Measurements from ENCODE around the gene NPAT. TPM values are rescaled to one million over a fixed set of nuclear protein-coding genes. Genes with fewer than 3 reads are reported as not detected.

Gene NPAT
- total and polyA plus RNA-seq, 10 of the 15 experiments (the other 5 are each of a cell fraction or from before 2014, with no cell fraction given), result 7.5 to 32.8 (median 20.1) TPM

DNA sequence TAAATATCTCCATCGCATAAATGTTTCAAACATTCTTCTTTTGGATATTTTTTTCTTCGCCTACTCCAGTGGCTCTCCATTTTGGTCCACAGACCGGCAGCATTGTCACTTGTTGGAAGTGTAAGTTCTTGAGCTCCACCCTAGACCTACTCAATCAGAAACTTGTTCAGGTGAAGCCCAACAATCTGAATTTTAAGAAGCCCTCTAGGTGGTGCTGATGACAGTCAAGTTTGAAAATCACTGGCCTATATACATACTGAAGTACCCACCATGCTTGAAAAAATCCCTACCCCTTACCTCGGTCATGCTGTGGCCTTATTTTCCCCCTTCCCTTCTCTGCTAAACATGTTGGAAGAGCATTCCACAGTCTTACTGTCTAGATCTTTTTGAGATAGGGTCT is 111.3 kb downstream of the NPAT start:
- ChIA-PET POLR2A (interaction anchor here (1.4 kb wide), 1 partner anchor 107 kb away, joined by 3 read pairs; no protein-coding TSS in a partner anchor), CTCF (interaction anchor here (0.7 to 1.8 kb wide), 4 partner anchors 13 to 543 kb away, joined by 3 to 4 read pairs (median 4); no protein-coding TSS in a partner anchor), RAD21 (ENCODE audit: unreplicated experiment) (no interaction called here), SMC1A (ENCODE audit: uncharacterized antibody, unreplicated experiment) (interaction anchor here (0.7 to 2.0 kb wide), 3 partner anchors 100 to 539 kb away, joined by 3 to 5 read pairs (median 3); no protein-coding TSS in a partner anchor)
- FAIRE-seq (no peak), ATAC-seq (peak; percentile 75), DNase-seq (ENCODE audit: low read depth, low spot score) (no peak)
- intact Hi-C loops (cut with micrococcal nuclease; ENCODE audit: unreplicated experiment), result no loop called here
- Histone ChIP-seq H3K36me3 (ENCODE audit: control insufficient read depth in 2 of 2, insufficient read depth in 2 of 2, low read length in 1 of 2) (no peaks in the 10 kb centered on the region; a peak in 1 of 4 replicates), H3K79me2 (ENCODE audit: control insufficient read depth, insufficient read depth, low read length) (no peaks in the 10 kb centered on the region), H2AFZ (ENCODE audit: control insufficient read depth, low read depth, low read length) (no peak overlapping the region), H4K20me1 (ENCODE audit: control insufficient read depth, insufficient read depth) (no peaks in the 10 kb centered on the region), H3K27me3 (replicated peaks in 1 of 2; ENCODE audit: control insufficient read depth in 2 of 2, insufficient read depth in 2 of 2, low read length in 1 of 2) (no peaks in the 10 kb centered on the region), H3K9me3 (replicated peaks; ENCODE audit: control insufficient read depth, insufficient read depth, low read length) (no peaks in the 10 kb centered on the region), H3K27ac (ENCODE audit: control insufficient read depth, insufficient read depth) (no peak overlapping the region), H3K9ac (ENCODE audit: control insufficient read depth, insufficient read depth, low read length) (no peak overlapping the region), H3K4me2 (ENCODE audit: control insufficient read depth, insufficient read depth) (no peak overlapping the region), H3K4me3 (no peak overlapping the region), H3K4me1 (ENCODE audit: control insufficient read depth, insufficient read depth, low read length) (no peaks in the 10 kb centered on the region)
- 84% methylated on average over 4 of the region's 4 CpGs for WGBS (ENCODE audit: insufficient coverage, insufficient replicate concordance, low lambda C conversion rate, missing lambda C conversion rate)
- in situ Hi-C loops (cut with MboI), result no loop called here
- BruUV-seq (replicated peaks), result no TSS peak
- TF ChIP-seq SREBF2 (IDR thresholded peaks at IDR 0.05; ENCODE audit: low read length) (no peak), NR2C2 (IDR thresholded peaks at IDR 0.05; ENCODE audit: borderline replicate concordance, control insufficient read depth, insufficient read length, low read depth) (no peak), BMI1 (IDR thresholded peaks at IDR 0.05; ENCODE audit: borderline replicate concordance) (no peak), NBN (IDR thresholded peaks at IDR 0.05) (no peak), DPF2 (IDR thresholded peaks at IDR 0.05) (no peak), KDM1A (IDR thresholded peaks at IDR 0.05; ENCODE audit: borderline replicate concordance) (no peak), YY1 (IDR thresholded peaks at IDR 0.05; ENCODE audit: low read depth, low read length) (no peak)
- TF ChIP-seq, protein P1, sequence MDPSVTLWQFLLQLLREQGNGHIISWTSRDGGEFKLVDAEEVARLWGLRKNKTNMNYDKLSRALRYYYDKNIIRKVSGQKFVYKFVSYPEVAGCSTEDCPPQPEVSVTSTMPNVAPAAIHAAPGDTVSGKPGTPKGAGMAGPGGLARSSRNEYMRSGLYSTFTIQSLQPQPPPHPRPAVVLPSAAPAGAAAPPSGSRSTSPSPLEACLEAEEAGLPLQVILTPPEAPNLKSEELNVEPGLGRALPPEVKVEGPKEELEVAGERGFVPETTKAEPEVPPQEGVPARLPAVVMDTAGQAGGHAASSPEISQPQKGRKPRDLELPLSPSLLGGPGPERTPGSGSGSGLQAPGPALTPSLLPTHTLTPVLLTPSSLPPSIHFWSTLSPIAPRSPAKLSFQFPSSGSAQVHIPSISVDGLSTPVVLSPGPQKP (IDR thresholded peaks at IDR 0.05; ENCODE audit: low read depth, low read length), result no peak

Small RNA genes lying within 50 kb of the gene (small RNA-seq; reads per million reads assigned to genes)
- not detected for gene RF00019

Other genes starting within 250 kb of the NPAT start
- gene CUL5, start 213.7 kb downstream of the NPAT start, total RNA-seq (2014; rRNA removed), result 16.8 and 18.2 TPM in 2 replicates
- 25.1 and 25.2 TPM in 2 replicates for gene CUL5, start 213.7 kb downstream of the NPAT start, total RNA-seq (2014; rRNA removed; fragmentation: Illumina TruSeq; extraction: Trizol)
- 31.0 and 33.4 TPM in 2 replicates for gene CUL5, start 213.7 kb downstream of the NPAT start, total RNA-seq (2021)
- 17.9 and 37.3 TPM in 2 replicates for gene CUL5, start 213.7 kb downstream of the NPAT start, polyA plus RNA-seq (2011; rRNA removed)
- 18.6 and 28.9 TPM in 2 replicates for gene CUL5, start 213.7 kb downstream of the NPAT start, polyA plus RNA-seq (2014; fragmentation: Illumina TruSeq; extraction: Trizol)
- 10 to 100 TPM in 1 of 2 experiments, 1 to 10 TPM in 1; 9.1 to 11.8 TPM for gene CUL5, start 213.7 kb downstream of the NPAT start, polyA plus RNA-seq (2014; fragmentation: Nextera tagmentation; extraction: Ambion mirVana)
- gene CUL5, start 213.7 kb downstream of the NPAT start, polyA plus RNA-seq (2014; rRNA removed), result 10.4 and 12.4 TPM in 2 replicates
- gene CUL5, start 213.7 kb downstream of the NPAT start, polyA plus RNA-seq (2016; fragmentation: Nextera tagmentation; extraction: Ambion mirVana), result 10 to 100 TPM; 28.5 to 37.6 TPM
- gene ACAT1, start 101.1 kb downstream of the NPAT start, total RNA-seq (2014; rRNA removed), result 75.9 and 80.8 TPM in 2 replicates
- gene ACAT1, start 101.1 kb downstream of the NPAT start, total RNA-seq (2014; rRNA removed; fragmentation: Illumina TruSeq; extraction: Trizol), result 88.9 and 91.5 TPM in 2 replicates
- 57.1 and 62.2 TPM in 2 replicates for gene ACAT1, start 101.1 kb downstream of the NPAT start, total RNA-seq (2021)
- 139 and 177 TPM in 2 replicates for gene ACAT1, start 101.1 kb downstream of the NPAT start, polyA plus RNA-seq (2011; rRNA removed)
- gene ACAT1, start 101.1 kb downstream of the NPAT start, polyA plus RNA-seq (2014; fragmentation: Illumina TruSeq; extraction: Trizol), result 88.4 and 106 TPM in 2 replicates
- gene ACAT1, start 101.1 kb downstream of the NPAT start, polyA plus RNA-seq (2014; fragmentation: Nextera tagmentation; extraction: Ambion mirVana), result 10 to 100 TPM; 58.2 to 93.5 TPM
- 96.1 and 97.9 TPM in 2 replicates for gene ACAT1, start 101.1 kb downstream of the NPAT start, polyA plus RNA-seq (2014; rRNA removed)
- 100 to 1,000 TPM; 127 to 130 TPM for gene ACAT1, start 101.1 kb downstream of the NPAT start, polyA plus RNA-seq (2016; fragmentation: Nextera tagmentation; extraction: Ambion mirVana)
- 56.1 and 57.5 TPM in 2 replicates for gene ATM, start 429 bp upstream of the NPAT start, total RNA-seq (2014; rRNA removed)
- gene ATM, start 429 bp upstream of the NPAT start, total RNA-seq (2014; rRNA removed; fragmentation: Illumina TruSeq; extraction: Trizol), result 84.6 and 91.5 TPM in 2 replicates
- gene ATM, start 429 bp upstream of the NPAT start, total RNA-seq (2021), result 53.7 and 58.4 TPM in 2 replicates
- gene ATM, start 429 bp upstream of the NPAT start, polyA plus RNA-seq (2011; rRNA removed), result 90.7 and 168 TPM in 2 replicates
- 45.0 and 70.6 TPM in 2 replicates for gene ATM, start 429 bp upstream of the NPAT start, polyA plus RNA-seq (2014; fragmentation: Illumina TruSeq; extraction: Trizol)
- gene ATM, start 429 bp upstream of the NPAT start, polyA plus RNA-seq (2014; fragmentation: Nextera tagmentation; extraction: Ambion mirVana), result 10 to 100 TPM; 10.0 to 10.5 TPM
- gene ATM, start 429 bp upstream of the NPAT start, polyA plus RNA-seq (2014; rRNA removed), result 26.8 and 35.5 TPM in 2 replicates
- 10 to 100 TPM; 14.6 to 19.5 TPM for gene ATM, start 429 bp upstream of the NPAT start, polyA plus RNA-seq (2016; fragmentation: Nextera tagmentation; extraction: Ambion mirVana)
- gene C11orf65, start 244.9 kb upstream of the NPAT start, total RNA-seq (2014; rRNA removed), result 0.90 and 1.5 TPM in 2 replicates
- gene C11orf65, start 244.9 kb upstream of the NPAT start, total RNA-seq (2014; rRNA removed; fragmentation: Illumina TruSeq; extraction: Trizol), result 2.0 and 3.1 TPM in 2 replicates
- gene C11orf65, start 244.9 kb upstream of the NPAT start, total RNA-seq (2021), result 0.21 and 0.87 TPM in 2 replicates
- gene C11orf65, start 244.9 kb upstream of the NPAT start, polyA plus RNA-seq (2011; rRNA removed), result 1.3 and 2.6 TPM in 2 replicates
- 0.71 and 0.81 TPM in 2 replicates for gene C11orf65, start 244.9 kb upstream of the NPAT start, polyA plus RNA-seq (2014; fragmentation: Illumina TruSeq; extraction: Trizol)
- gene C11orf65, start 244.9 kb upstream of the NPAT start, polyA plus RNA-seq (2014; fragmentation: Nextera tagmentation; extraction: Ambion mirVana), result 1 to 10 TPM; 1.4 to 1.5 TPM
- 0.93 and 1.1 TPM in 2 replicates for gene C11orf65, start 244.9 kb upstream of the NPAT start, polyA plus RNA-seq (2014; rRNA removed)
- 1 to 10 TPM; 1.2 TPM for gene C11orf65, start 244.9 kb upstream of the NPAT start, polyA plus RNA-seq (2016; fragmentation: Nextera tagmentation; extraction: Ambion mirVana)